Astrocyte (in vitro differentiated cells and primary cell): ENCODE measurements around the gene PILRA. TPM values are rescaled to one million over a fixed set of nuclear protein-coding genes. Genes with fewer than 3 reads are reported as not detected.

Experiments
- DNase-seq: peaks from one replicate; pipeline ENCODE4 v3.0.0-alpha.2; 2010; ENCODE audit warnings: low read depth
- FAIRE-seq: peaks from 2 replicates; lab custom pipeline; 2011; peaks lifted over from hg19 to GRCh38; lab: Jason Lieb, UNC
- H2AFZ ChIP-seq: 2 replicates; pipeline ENCODE4 v1.6.0; 2012; ENCODE audit warnings: low read depth, low read length, inconsistent platforms
- H3K27ac ChIP-seq: 2 replicates; pipeline ENCODE4 v1.5.1; 2011; ENCODE audit warnings: low read depth, low read length, inconsistent platforms
- H3K27me3 ChIP-seq: 2 replicates; pipeline ENCODE4 v1.6.0; 2011; ENCODE audit warnings: low read length, inconsistent platforms; ENCODE audit not compliant: insufficient read depth
- H3K36me3 ChIP-seq: 2 replicates; pipeline ENCODE4 v1.5.1; 2011; ENCODE audit warnings: low read length, inconsistent platforms; ENCODE audit not compliant: insufficient read depth
- H3K4me1 ChIP-seq: 2 replicates; pipeline ENCODE4 v1.5.1; 2011; ENCODE audit warnings: low read length, inconsistent platforms; ENCODE audit not compliant: insufficient read depth
- H3K4me2 ChIP-seq: 2 replicates; pipeline ENCODE4 v1.6.0; 2012; ENCODE audit warnings: low read length, inconsistent platforms
- H3K4me3 ChIP-seq: 2 replicates; pipeline ENCODE4 v1.5.1; 2011; ENCODE audit warnings: low read depth, mild to moderate bottlenecking, low read length, inconsistent platforms; ENCODE audit not compliant: insufficient read depth
- H3K79me2 ChIP-seq: 2 replicates; pipeline ENCODE4 v1.6.0; 2012; ENCODE audit warnings: mild to moderate bottlenecking, low read length, inconsistent platforms; ENCODE audit not compliant: insufficient read depth
- H3K9ac ChIP-seq: 2 replicates; pipeline ENCODE4 v1.6.0; 2012; ENCODE audit warnings: mild to moderate bottlenecking, low read length, inconsistent platforms
- H3K9me3 ChIP-seq: 2 replicates; pipeline ENCODE4 v1.5.1; 2012; ENCODE audit warnings: low read depth, mild to moderate bottlenecking, low read length, inconsistent platforms; ENCODE audit not compliant: insufficient read depth
- H4K20me1 ChIP-seq: 2 replicates; pipeline ENCODE4 v1.6.0; 2012; ENCODE audit warnings: low read length, inconsistent platforms; ENCODE audit not compliant: insufficient read depth
- H3K27ac Mint-ChIP-seq: one replicate; pipeline ENCODE4 v1.8.0; 2021; ENCODE audit warnings: mild to moderate bottlenecking, mixed read lengths; ENCODE audit not compliant: unreplicated experiment
- H3K27me3 Mint-ChIP-seq: one replicate; pipeline ENCODE4 v1.8.0; 2021; ENCODE audit warnings: low read depth, mixed read lengths; ENCODE audit not compliant: unreplicated experiment
- H3K36me3 Mint-ChIP-seq: one replicate; pipeline ENCODE4 v1.8.0; 2021; ENCODE audit warnings: low read depth, mixed read lengths; ENCODE audit not compliant: unreplicated experiment
- H3K4me1 Mint-ChIP-seq: one replicate; pipeline ENCODE4 v1.8.0; 2021; ENCODE audit warnings: low read depth, mixed read lengths; ENCODE audit not compliant: unreplicated experiment
- H3K4me3 Mint-ChIP-seq: one replicate; pipeline ENCODE4 v1.8.0; 2021; ENCODE audit warnings: mild to moderate bottlenecking, moderate library complexity, mixed read lengths; ENCODE audit not compliant: unreplicated experiment
- H3K9me3 Mint-ChIP-seq: one replicate; pipeline ENCODE4 v1.8.0; 2021; ENCODE audit warnings: mild to moderate bottlenecking, mixed read lengths; ENCODE audit not compliant: unreplicated experiment
- EZH2 ChIP-seq: IDR thresholded peaks from 2 replicates; pipeline ENCODE4 v1.6.1; 2012; ENCODE audit warnings: mild to moderate bottlenecking, low read length, inconsistent platforms; ENCODE audit not compliant: insufficient read depth
- total RNA-seq: library from RNA; stranded (reverse); gene quantifications from 2 replicates; pipeline ENCODE4 v1.2.1, GENCODE V29; 2021
- TF ChIP-seq, protein P1 (sequence below): IDR thresholded peaks from 2 replicates; pipeline ENCODE4 v1.5.1; 2011; ENCODE audit warnings: low read depth, mild to moderate bottlenecking, inconsistent platforms, low read length, moderate library complexity; ENCODE audit not compliant: insufficient read depth

PILRA gene
- total RNA-seq, 1 donor from 2014 or later: 2.3 TPM

DNA sequence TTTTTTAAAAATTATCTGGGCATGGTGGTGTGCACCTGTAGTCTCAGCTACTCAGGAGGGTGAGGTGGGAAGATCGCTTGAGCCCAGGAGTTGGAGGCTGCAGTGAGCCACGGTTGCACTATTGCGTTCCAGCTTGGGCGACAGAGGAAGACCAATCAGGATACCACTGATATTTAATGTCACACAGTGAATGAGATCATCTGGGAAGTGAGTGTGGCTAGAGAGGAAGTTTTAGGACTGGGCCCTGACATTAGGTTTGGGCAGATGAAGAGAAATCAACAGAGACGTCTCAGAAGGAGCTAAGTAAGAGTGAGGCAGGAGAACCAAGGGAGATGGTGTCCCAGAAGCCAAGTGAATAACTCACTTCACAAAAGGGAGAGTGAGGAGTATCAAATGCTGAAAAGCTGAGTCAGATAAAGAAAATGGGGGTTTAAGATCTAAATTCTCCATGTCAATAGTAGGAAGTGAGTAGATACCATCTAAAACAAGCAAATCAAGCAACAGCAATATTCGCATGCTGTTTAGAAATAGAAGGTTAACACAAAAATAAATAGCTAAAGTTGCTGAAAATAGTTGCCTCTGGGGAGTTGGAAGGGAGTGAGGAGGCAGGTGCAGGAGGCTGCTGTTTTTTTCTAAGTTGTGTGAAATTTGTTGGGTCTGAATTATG lies 11.5 kb downstream of the PILRA start:
- H3K4me1 ChIP-seq: no peaks in the 10 kb centered on the region
- no peaks in the 10 kb centered on the region for H4K20me1 ChIP-seq
- Mint-ChIP-seq H3K4me1 (peaks cover 5% of the 10 kb centered on the region), H3K27ac (no peak overlapping the region), H3K4me3 (no peak overlapping the region), H3K36me3 (no peaks in the 10 kb centered on the region), H3K9me3 (no peaks in the 10 kb centered on the region), H3K27me3 (peaks cover 4% of the 10 kb centered on the region)
- no peaks in the 10 kb centered on the region for H3K9me3 ChIP-seq
- H3K27ac ChIP-seq: no peak overlapping the region
- no peak overlapping the region for H3K4me2 ChIP-seq
- no peak overlapping the region for H3K4me3 ChIP-seq
- H3K36me3 ChIP-seq: no peaks in the 10 kb centered on the region
- H2AFZ ChIP-seq: no peak overlapping the region
- no peak overlapping the region for H3K9ac ChIP-seq
- H3K27me3 ChIP-seq: peaks cover 7% of the 10 kb centered on the region
- no peak for TF ChIP-seq EZH2
- TF ChIP-seq, protein P1, sequence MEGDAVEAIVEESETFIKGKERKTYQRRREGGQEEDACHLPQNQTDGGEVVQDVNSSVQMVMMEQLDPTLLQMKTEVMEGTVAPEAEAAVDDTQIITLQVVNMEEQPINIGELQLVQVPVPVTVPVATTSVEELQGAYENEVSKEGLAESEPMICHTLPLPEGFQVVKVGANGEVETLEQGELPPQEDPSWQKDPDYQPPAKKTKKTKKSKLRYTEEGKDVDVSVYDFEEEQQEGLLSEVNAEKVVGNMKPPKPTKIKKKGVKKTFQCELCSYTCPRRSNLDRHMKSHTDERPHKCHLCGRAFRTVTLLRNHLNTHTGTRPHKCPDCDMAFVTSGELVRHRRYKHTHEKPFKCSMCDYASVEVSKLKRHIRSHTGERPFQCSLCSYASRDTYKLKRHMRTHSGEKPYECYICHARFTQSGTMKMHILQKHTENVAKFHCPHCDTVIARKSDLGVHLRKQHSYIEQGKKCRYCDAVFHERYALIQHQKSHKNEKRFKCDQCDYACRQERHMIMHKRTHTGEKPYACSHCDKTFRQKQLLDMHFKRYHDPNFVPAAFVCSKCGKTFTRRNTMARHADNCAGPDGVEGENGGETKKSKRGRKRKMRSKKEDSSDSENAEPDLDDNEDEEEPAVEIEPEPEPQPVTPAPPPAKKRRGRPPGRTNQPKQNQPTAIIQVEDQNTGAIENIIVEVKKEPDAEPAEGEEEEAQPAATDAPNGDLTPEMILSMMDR: no peak
- no peak for DNase-seq
- H3K79me2 ChIP-seq: no peaks in the 10 kb centered on the region
- FAIRE-seq: no peak

DNA sequence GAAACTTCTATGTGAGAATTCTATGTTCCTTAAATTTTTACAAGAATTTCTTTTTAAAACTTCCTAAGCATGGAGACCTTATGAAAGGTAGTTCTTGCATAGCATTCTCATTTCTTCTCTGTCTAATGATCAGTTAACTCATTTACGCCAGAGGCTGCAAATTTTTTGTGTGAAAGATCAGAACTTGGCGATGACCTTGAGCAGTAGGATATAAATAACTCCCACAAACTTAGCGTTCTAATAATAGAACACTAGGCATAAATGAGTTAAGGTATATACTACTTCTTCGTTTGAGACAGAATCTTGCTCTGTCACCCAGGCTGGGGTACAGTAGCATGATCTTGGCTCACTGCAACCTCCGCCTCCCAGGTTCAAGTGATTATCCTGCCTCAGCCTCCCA lies 13.7 kb downstream of the PILRA start:
- peaks cover 4% of the 10 kb centered on the region for H3K36me3 Mint-ChIP-seq
- no peak overlapping the region for H3K9ac ChIP-seq
- no peak overlapping the region for H3K4me2 ChIP-seq
- peaks cover 12% of the 10 kb centered on the region for H3K4me1 Mint-ChIP-seq
- peaks cover 16% of the 10 kb centered on the region for H3K27me3 ChIP-seq
- H4K20me1 ChIP-seq: no peaks in the 10 kb centered on the region
- H3K36me3 ChIP-seq: no peaks in the 10 kb centered on the region
- FAIRE-seq (no peak), DNase-seq (no peak)
- no peaks in the 10 kb centered on the region for H3K4me1 ChIP-seq
- no peak overlapping the region for H2AFZ ChIP-seq
- TF ChIP-seq, protein P1: no peak
- no peak for TF ChIP-seq EZH2
- no peaks in the 10 kb centered on the region for H3K9me3 Mint-ChIP-seq
- peaks cover 11% of the 10 kb centered on the region for H3K27me3 Mint-ChIP-seq
- H3K27ac ChIP-seq: no peak overlapping the region
- no peaks in the 10 kb centered on the region for H3K9me3 ChIP-seq
- no peak overlapping the region for H3K4me3 Mint-ChIP-seq
- no peak overlapping the region for H3K27ac Mint-ChIP-seq
- H3K4me3 ChIP-seq: no peak overlapping the region
- H3K79me2 ChIP-seq: no peaks in the 10 kb centered on the region

DNA sequence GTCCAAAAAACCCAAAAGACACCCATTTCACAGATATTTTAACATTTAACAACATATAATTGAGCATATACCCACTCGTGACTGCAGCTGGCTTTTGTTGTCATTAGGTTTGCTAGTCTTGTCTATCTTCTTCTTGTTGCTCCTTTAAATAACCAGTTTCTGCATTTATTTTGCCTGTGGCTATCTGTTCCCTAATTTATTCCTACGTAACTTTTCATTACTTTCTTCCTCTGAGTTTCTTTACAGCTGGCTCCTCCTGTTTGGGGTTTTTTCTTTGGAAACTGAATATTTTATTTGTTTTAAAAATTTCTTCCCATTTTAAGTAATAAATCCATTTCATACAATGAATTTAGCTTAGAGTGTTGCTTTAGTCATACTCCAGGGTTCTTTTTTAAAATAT lies 14.4 kb downstream of the PILRA start:
- Mint-ChIP-seq H3K36me3 (peaks cover 4% of the 10 kb centered on the region), H3K27ac (no peak overlapping the region), H3K4me3 (peak overlapping the region; percentile 37), H3K27me3 (peaks cover 11% of the 10 kb centered on the region), H3K9me3 (no peaks in the 10 kb centered on the region), H3K4me1 (peaks cover 12% of the 10 kb centered on the region)
- Histone ChIP-seq H3K4me2 (no peak overlapping the region), H3K4me1 (no peaks in the 10 kb centered on the region), H4K20me1 (no peaks in the 10 kb centered on the region), H3K79me2 (no peaks in the 10 kb centered on the region), H3K27me3 (peaks cover 21% of the 10 kb centered on the region), H3K9ac (no peak overlapping the region), H3K36me3 (no peaks in the 10 kb centered on the region), H3K4me3 (no peak overlapping the region), H3K9me3 (no peaks in the 10 kb centered on the region), H3K27ac (no peak overlapping the region), H2AFZ (no peak overlapping the region)
- DNase-seq (no peak), FAIRE-seq (no peak)
- TF ChIP-seq EZH2: no peak
- TF ChIP-seq, protein P1: no peak
